Prostate gland (tissue), 2 donors: Measurements from ENCODE around the gene PAX6.

Experiments
- CTCF ChIP-seq, 4 experiments: fragments of 200-600 bp in 2 of 4; fragments of 450-650 bp in 2 of 4; sonication (generic) in 2 of 4; IDR thresholded peaks; 1 replicate in 3 of 4; 2 replicates in 1 of 4; pipeline ENCODE4 v1.5.1; 2016 to 2019; ENCODE audit warnings: antibody characterized with exemption in 4 of 4, mild to moderate bottlenecking in 2 of 4, moderate library complexity in 2 of 4
- POLR2A ChIP-seq: fragments of 450-650 bp; IDR thresholded peaks from one replicate; pipeline ENCODE4 v1.6.1; 2016; ENCODE audit warnings: antibody characterized with exemption, mild to moderate bottlenecking

- TF ChIP-seq CTCF (IDR thresholded peaks at IDR 0.05) (no peak), POLR2A (no peak)
Measured at GRCh38 chr11:31784611-31785010, 26.5 kb downstream of the PAX6 start.
